HG02588 (cell line): Measurements from ENCODE around the gene FLT4.

Experiments used
- ATAC-seq: cut with Tn5 transposase; IDR thresholded peaks from one replicate; pipeline ENCODE4 v1.9.1; 2021; ENCODE audit warnings: mild to moderate bottlenecking, moderate library complexity; ENCODE audit not compliant: unreplicated experiment

FLT4 gene

GRCh38 chr5:180627386-180628120 lies 21.8 kb downstream of the FLT4 start:
- no peak for ATAC-seq

- no peak for ATAC-seq
Observed at GRCh38 chr5:180626661-180627385, 22.6 kb downstream of the FLT4 start.

GRCh38 chr5:180625791-180626660 lies 23.4 kb downstream of the FLT4 start:
- ATAC-seq, result no peak

- ATAC-seq, result no peak
Observed at GRCh38 chr5:180625125-180625790, 24.1 kb downstream of the FLT4 start.

- ATAC-seq, result no peak
Observed at GRCh38 chr5:180624587-180624986, 24.8 kb downstream of the FLT4 start.

GRCh38 chr5:180623844-180624243 lies 25.6 kb downstream of the FLT4 start:
- ATAC-seq, result no peak

GRCh38 chr5:180623411-180623834 lies 26.0 kb downstream of the FLT4 start:
- ATAC-seq, result no peak

- no peak for ATAC-seq
Observed at GRCh38 chr5:180622910-180623309, 26.5 kb downstream of the FLT4 start.

- no peak for ATAC-seq
Observed at GRCh38 chr5:180621311-180621710, 28.1 kb downstream of the FLT4 start.

- ATAC-seq, result no peak
Observed at GRCh38 chr5:180620014-180620413, 29.4 kb downstream of the FLT4 start.

- no peak for ATAC-seq
Observed at GRCh38 chr5:180619563-180619915, 29.9 kb downstream of the FLT4 start.

- ATAC-seq, result no peak
Observed at GRCh38 chr5:180618829-180619562, 30.4 kb downstream of the FLT4 start.

- ATAC-seq, result no peak
Observed at GRCh38 chr5:180618487-180618828, 30.9 kb downstream of the FLT4 start.

GRCh38 chr5:180613814-180614188 lies 35.6 kb downstream of the FLT4 start:
- no peak for ATAC-seq

- no peak for ATAC-seq
Observed at GRCh38 chr5:180613188-180613813, 36.1 kb downstream of the FLT4 start.

GRCh38 chr5:180612683-180613082 lies 36.7 kb downstream of the FLT4 start:
- no peak for ATAC-seq

GRCh38 chr5:180611140-180611850 lies 38.1 kb downstream of the FLT4 start:
- no peak for ATAC-seq

- ATAC-seq, result no peak
Observed at GRCh38 chr5:180609817-180610550, 39.4 kb downstream of the FLT4 start.

- ATAC-seq, result no peak
Observed at GRCh38 chr5:180609386-180609785, 40.0 kb downstream of the FLT4 start.
